Measurements from ENCODE around the gene MTCL1.

DNA sequence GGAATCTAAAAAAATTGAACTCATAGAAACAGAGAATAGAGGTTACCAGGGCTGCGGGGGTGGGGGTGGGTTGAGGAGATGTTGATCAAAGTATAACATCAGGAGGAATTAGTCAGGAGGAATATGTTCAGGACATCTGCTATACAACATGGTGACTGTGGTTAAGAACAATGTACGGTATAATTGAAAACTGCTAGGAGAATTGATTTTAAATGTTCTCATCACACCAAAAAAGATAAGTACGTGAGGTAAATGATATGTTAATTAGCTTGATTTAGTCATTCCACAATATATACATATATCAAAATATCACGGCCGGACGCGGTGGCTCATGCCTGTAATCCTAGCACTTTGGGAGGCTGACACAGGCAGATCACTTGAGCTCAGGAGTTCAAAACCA lies 140.2 kb downstream of the MTCL1 start:
- TF ChIP-seq EZH2 (IDR thresholded peaks at IDR 0.05; ENCODE audit: borderline replicate concordance, low read depth, low read length, severe bottlenecking) (no peak), CTCF (IDR thresholded peaks at IDR 0.05; ENCODE audit: borderline replicate concordance, extremely low read depth, low read length, poor library complexity, severe bottlenecking) (no peak)
